Prostate gland (tissue), 2 donors: ENCODE measurements around the gene SMIM12.

ENCODE experiments used
- POLR2A ChIP-seq: fragments of 450-650 bp; IDR thresholded peaks from one replicate; pipeline ENCODE4 v1.6.1; 2016; ENCODE audit warnings: antibody characterized with exemption, mild to moderate bottlenecking
- POLR2AphosphoS5 ChIP-seq: sonication (generic); formaldehyde crosslinking; IDR thresholded peaks from one replicate; pipeline ENCODE4 v1.6.1; 2017; ENCODE audit warnings: antibody characterized with exemption
- TF ChIP-seq, protein P1 (sequence below), 4 experiments: fragments of 200-600 bp in 2 of 4; fragments of 450-650 bp in 2 of 4; sonication (generic) in 2 of 4; IDR thresholded peaks; 1 replicate in 3 of 4; 2 replicates in 1 of 4; pipeline ENCODE4 v1.5.1; 2016 to 2019; ENCODE audit warnings: antibody characterized with exemption in 4 of 4, mild to moderate bottlenecking in 2 of 4, moderate library complexity in 2 of 4

GRCh38 chr1:34842073-34842472 is 17.5 kb downstream of the SMIM12 start:
- no peak for TF ChIP-seq POLR2AphosphoS5
- TF ChIP-seq, protein P1, sequence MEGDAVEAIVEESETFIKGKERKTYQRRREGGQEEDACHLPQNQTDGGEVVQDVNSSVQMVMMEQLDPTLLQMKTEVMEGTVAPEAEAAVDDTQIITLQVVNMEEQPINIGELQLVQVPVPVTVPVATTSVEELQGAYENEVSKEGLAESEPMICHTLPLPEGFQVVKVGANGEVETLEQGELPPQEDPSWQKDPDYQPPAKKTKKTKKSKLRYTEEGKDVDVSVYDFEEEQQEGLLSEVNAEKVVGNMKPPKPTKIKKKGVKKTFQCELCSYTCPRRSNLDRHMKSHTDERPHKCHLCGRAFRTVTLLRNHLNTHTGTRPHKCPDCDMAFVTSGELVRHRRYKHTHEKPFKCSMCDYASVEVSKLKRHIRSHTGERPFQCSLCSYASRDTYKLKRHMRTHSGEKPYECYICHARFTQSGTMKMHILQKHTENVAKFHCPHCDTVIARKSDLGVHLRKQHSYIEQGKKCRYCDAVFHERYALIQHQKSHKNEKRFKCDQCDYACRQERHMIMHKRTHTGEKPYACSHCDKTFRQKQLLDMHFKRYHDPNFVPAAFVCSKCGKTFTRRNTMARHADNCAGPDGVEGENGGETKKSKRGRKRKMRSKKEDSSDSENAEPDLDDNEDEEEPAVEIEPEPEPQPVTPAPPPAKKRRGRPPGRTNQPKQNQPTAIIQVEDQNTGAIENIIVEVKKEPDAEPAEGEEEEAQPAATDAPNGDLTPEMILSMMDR (IDR thresholded peaks at IDR 0.05), result no peak
- TF ChIP-seq POLR2A, result no peak
